ENCODE data around the gene PCCA. TPM values are rescaled to one million over a fixed set of nuclear protein-coding genes. Genes with fewer than 3 reads are reported as not detected.

PCCA gene
- total and polyA plus RNA-seq, 5 experiments from 2014 or later = 8.9 to 14.5 (median 10.9) TPM

DNA sequence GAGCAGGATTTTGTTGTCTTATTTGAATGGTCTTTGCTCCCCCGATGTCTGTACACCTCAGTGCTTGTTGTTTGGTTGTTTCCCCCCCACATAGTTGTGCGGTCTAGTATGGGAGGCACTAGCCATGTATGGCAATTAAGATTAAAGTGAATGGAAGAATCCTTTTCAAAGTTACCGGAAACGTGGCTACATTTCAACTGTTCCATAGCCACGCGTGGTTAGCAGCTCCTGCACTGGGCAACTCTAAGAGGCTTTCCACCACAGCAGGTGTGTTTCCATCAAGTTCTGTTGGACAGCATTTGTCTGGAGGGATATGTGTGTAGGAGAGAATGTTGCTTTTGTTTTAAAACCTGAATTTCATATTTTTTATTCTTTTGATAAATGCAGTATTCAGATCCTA, 252.4 kb downstream of the PCCA start:
- peaks cover 10 to 25% (median 16%) of the 10 kb centered on the region in 4 donors for H3K4me1 Mint-ChIP-seq
- peak overlapping the region in 3 of 10 donors; percentile 18 to 51 (median 24) for H3K27ac Mint-ChIP-seq
- ATAC-seq (peak in 1 of 2 donors; percentile 20), DNase-seq (no peak)
- peak overlapping the region in 7 of 10 donors; percentile 7 to 50 (median 28) for H3K4me3 Mint-ChIP-seq
- POLR2A ChIA-PET = no interaction called here
- H3K9me3 Mint-ChIP-seq = peaks cover 0 to 6% (median 0%) of the 10 kb centered on the region in 9 donors
- peaks cover 9 to 46% (median 40%) of the 10 kb centered on the region in 3 donors for H3K36me3 Mint-ChIP-seq
- H3K27me3 Mint-ChIP-seq = no peaks in the 10 kb centered on the region

DNA sequence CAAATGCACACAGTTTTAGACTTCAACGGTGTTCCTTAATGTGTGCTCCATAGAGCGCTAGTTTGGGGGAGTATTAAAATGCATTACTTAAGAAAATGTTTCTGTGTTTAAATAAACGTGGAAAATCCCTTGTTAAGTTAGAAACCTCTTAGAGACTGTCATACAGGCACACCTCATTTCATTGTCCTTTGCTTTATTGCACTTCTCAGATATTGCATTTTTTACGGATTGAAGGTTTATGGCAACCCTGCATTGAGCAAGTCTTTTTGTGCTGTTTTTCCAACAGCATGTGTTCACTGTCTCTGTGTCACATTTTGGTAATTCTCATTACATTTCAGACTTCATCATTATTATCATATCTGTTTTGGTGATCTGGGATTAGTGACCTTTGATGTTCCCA, 255.7 kb downstream of the PCCA start:
- H3K27me3 Mint-ChIP-seq = no peaks in the 10 kb centered on the region
- H3K4me1 Mint-ChIP-seq = peaks cover 10 to 20% (median 15%) of the 10 kb centered on the region in 4 donors
- H3K4me3 Mint-ChIP-seq = no peak overlapping the region
- ATAC-seq (no peak), DNase-seq (no peak)
- H3K9me3 Mint-ChIP-seq = peaks cover 0 to 6% (median 0%) of the 10 kb centered on the region in 9 donors
- H3K27ac Mint-ChIP-seq = no peak overlapping the region
- peaks cover 9 to 47% (median 36%) of the 10 kb centered on the region in 3 donors for H3K36me3 Mint-ChIP-seq
- POLR2A ChIA-PET = no interaction called here

DNA sequence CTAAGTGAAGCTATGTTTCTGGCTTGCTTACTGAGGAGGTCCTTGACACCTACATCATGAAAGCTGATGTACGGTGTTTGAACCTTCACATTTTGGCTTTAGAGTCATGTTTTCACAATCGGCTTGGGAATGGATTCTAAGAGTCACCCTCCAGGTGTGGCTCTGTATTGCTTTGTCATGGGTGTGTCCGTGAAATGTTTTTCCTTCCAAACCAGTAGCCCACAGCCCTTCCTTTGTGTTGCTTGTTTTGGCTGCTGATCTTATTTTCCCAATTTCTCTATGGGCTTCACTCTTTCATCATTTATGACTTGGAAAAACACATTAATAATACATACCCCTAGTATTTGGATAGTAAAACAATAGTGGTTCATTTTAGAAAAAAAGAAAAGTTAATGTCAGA, 259.1 kb downstream of the PCCA start:
- no peak overlapping the region for H3K4me3 Mint-ChIP-seq
- H3K27me3 Mint-ChIP-seq = no peaks in the 10 kb centered on the region
- POLR2A ChIA-PET = interaction anchor here (0.7 kb wide), 1 partner anchor 137 kb away, joined by 3 read pairs; no protein-coding TSS in a partner anchor
- H3K9me3 Mint-ChIP-seq = peaks cover 0 to 6% (median 0%) of the 10 kb centered on the region in 9 donors
- H3K36me3 Mint-ChIP-seq = peaks cover 14 to 42% (median 15%) of the 10 kb centered on the region in 3 donors
- DNase-seq (no peak), ATAC-seq (no peak)
- peaks cover 0 to under 1% (median 0%) of the 10 kb centered on the region in 4 donors for H3K4me1 Mint-ChIP-seq
- H3K27ac Mint-ChIP-seq = no peak overlapping the region

DNA sequence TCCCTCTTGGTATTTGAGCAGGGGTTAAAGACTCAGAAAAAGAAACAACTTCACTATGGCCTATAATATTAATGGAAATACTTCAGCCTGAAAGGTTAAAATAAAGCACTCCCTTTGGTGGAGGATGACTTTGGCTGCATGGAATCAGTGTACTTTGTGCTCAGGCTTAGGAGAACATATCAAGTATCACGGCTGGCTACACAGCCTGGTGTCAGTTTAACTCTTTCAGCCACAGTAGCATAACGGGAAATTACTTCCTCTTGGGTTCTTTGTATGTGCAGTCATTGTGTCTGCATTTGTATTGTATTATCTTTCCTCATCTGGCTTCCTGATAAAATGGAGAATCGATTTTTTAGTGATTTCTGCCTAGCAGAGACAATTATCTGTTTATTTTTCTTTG, 260.7 kb downstream of the PCCA start:
- ATAC-seq = no peak
- no peak overlapping the region for H3K27ac Mint-ChIP-seq
- H3K36me3 Mint-ChIP-seq = peaks cover 8 to 30% (median 16%) of the 10 kb centered on the region in 3 donors
- no peak overlapping the region for H3K4me3 Mint-ChIP-seq
- DNase-seq = no peak
- H3K9me3 Mint-ChIP-seq = peaks cover 0 to 6% (median 0%) of the 10 kb centered on the region in 9 donors
- H3K4me1 Mint-ChIP-seq = peaks cover 0 to 2% (median 0%) of the 10 kb centered on the region in 4 donors
- H3K27me3 Mint-ChIP-seq = no peaks in the 10 kb centered on the region
- POLR2A ChIA-PET = no interaction called here

DNA sequence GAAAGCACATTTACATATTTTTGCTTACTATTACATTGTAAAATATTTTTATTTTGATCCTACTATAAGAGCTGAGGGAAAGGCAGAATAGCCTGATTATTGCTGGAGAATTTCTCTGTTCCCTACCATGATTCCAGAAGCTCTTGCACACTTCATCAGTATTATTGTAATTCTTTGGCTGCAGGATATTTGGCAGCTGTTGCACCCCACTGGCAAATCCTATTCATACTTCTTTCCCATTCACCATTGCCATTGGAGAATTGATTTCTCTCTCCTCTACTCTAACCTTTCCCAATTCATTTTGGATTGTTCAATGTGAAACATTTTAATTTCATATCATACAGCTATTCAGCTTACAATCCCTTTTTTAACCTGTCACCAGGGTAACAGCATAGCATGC, 261.7 kb downstream of the PCCA start:
- Mint-ChIP-seq H3K4me3 (no peak overlapping the region), H3K4me1 (peaks cover 0 to 2% (median 0%) of the 10 kb centered on the region in 4 donors), H3K36me3 (peaks cover 3 to 24% (median 11%) of the 10 kb centered on the region in 3 donors), H3K9me3 (peaks cover 0 to 6% (median 0%) of the 10 kb centered on the region in 9 donors), H3K27me3 (no peaks in the 10 kb centered on the region), H3K27ac (no peak overlapping the region)
- ATAC-seq (no peak), DNase-seq (no peak)
- POLR2A ChIA-PET = no interaction called here

DNA sequence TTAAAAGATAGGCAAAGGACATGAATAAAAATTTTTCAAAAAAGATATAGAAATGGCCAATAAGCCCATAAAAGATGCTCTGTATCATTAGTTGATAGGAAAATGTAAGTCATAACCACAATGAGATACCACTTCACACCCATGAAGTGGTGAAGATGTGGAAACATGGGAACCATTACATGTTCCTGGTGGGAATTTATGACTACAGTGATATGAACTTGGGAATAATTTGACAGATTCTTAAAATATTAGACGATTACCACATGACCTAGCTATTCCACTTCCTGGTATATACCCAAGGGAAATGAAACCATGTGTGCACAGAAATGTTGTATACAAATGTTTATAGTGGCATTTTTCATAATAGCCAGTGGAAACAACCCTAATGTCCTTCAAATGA, 267.5 kb downstream of the PCCA start:
- Mint-ChIP-seq H3K27me3 (no peaks in the 10 kb centered on the region), H3K27ac (no peak overlapping the region), H3K4me1 (peaks cover 0 to 2% (median 0%) of the 10 kb centered on the region in 4 donors), H3K4me3 (no peak overlapping the region), H3K9me3 (peaks cover 0 to 6% (median 0%) of the 10 kb centered on the region in 9 donors), H3K36me3 (peaks cover 10 to 30% (median 16%) of the 10 kb centered on the region in 3 donors)
- no peak for ATAC-seq
- POLR2A ChIA-PET = no interaction called here
- DNase-seq = no peak

DNA sequence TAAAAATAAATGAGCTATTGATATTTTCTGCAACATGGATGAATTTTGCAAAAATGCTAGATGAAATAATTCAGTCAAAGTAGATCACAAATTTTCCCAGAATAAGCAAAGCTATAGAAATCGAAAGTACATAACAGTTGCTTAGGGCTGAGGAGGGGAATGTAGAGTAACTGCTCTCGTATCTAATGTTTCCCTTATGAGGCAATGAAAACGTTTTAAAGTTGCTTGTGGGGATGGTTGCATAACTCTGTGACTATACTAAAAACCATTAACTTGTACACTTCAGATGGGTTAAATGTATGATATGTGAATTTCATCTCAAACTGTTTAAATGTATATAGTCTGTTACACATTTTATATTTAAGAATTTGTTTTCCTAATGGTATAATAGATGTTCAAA, 268.0 kb downstream of the PCCA start:
- Mint-ChIP-seq H3K4me3 (no peak overlapping the region), H3K27me3 (no peaks in the 10 kb centered on the region), H3K27ac (no peak overlapping the region), H3K36me3 (peaks cover 10 to 30% (median 12%) of the 10 kb centered on the region in 3 donors), H3K9me3 (peaks cover 0 to 6% (median 0%) of the 10 kb centered on the region in 9 donors), H3K4me1 (peaks cover 0 to 2% (median 0%) of the 10 kb centered on the region in 4 donors)
- no peak for ATAC-seq
- DNase-seq = no peak
- POLR2A ChIA-PET = no interaction called here

DNA sequence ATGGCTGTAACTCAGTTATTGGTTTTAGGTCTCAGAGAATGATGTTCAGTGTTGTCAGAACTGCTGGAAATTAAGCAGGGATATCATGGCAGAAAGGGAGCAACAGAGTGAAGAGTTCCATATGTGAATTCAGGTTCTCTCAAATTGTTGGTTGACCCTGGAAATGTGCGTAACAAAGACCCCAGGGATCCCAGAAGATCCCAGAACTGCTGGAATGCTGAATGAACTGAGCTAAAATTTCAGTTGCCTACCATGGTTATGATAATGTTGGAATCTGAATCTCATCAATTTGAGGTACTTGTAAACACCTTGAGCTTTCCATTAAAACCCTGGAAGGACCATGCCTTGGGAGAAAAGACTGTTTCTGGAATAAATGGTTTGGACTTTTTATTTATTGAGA, 268.9 kb downstream of the PCCA start:
- Mint-ChIP-seq H3K4me1 (peaks cover 0 to 2% (median 0%) of the 10 kb centered on the region in 4 donors), H3K27me3 (no peaks in the 10 kb centered on the region), H3K4me3 (no peak overlapping the region), H3K36me3 (peaks cover 10 to 30% (median 11%) of the 10 kb centered on the region in 3 donors), H3K9me3 (peaks cover 0 to 6% (median 0%) of the 10 kb centered on the region in 9 donors), H3K27ac (no peak overlapping the region)
- ATAC-seq (no peak), DNase-seq (no peak)
- POLR2A ChIA-PET = no interaction called here

DNA sequence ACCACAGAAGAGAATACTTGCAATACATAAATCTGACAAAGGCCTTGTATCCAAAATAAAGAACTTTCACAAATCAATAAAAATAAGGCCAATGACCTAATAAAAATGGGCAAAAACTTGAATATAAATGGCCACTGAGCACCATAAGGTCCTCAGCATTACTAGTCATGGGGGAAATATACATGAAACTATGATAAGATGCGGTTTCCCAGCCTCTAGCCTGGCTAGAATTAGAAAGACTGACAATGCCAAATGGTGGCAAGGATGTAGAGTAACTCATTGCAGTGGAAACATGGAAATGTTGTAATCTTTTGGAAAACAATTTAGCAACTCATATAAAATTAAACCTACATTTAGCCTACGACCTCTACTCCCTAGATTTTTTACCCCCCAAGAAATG, 272.6 kb downstream of the PCCA start:
- no peak overlapping the region for H3K27ac Mint-ChIP-seq
- H3K9me3 Mint-ChIP-seq = no peaks in the 10 kb centered on the region
- H3K4me3 Mint-ChIP-seq = no peak overlapping the region
- POLR2A ChIA-PET = no interaction called here
- H3K4me1 Mint-ChIP-seq = peaks cover 0 to 5% (median 0%) of the 10 kb centered on the region in 4 donors
- H3K27me3 Mint-ChIP-seq = no peaks in the 10 kb centered on the region
- DNase-seq (no peak), ATAC-seq (no peak)
- H3K36me3 Mint-ChIP-seq = peaks cover 4 to 21% (median 9%) of the 10 kb centered on the region in 3 donors

DNA sequence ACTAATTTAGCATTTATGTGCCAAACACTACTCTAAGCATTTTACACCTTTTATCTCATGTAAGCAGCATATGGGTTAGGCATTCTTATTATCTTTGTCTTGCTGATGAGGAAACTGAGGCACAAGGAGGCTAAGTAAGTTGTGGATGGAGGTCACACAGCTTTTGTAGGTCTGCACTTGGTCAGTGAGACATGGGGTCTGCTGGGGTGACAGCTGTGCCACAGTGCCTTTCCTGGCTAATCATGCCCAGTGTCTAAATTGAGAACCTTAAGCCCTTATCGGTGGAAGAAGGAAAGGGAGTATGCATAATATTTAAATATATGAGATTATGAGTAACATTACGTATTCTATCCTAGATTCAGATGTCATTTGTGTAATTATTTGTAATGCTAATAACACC, 273.5 kb downstream of the PCCA start:
- Mint-ChIP-seq H3K27me3 (no peaks in the 10 kb centered on the region), H3K36me3 (peaks cover 4 to 18% (median 11%) of the 10 kb centered on the region in 3 donors), H3K4me1 (peaks cover 0 to 5% (median 0%) of the 10 kb centered on the region in 4 donors), H3K4me3 (no peak overlapping the region), H3K27ac (no peak overlapping the region), H3K9me3 (no peaks in the 10 kb centered on the region)
- POLR2A ChIA-PET = no interaction called here
- ATAC-seq (no peak), DNase-seq (no peak)

DNA sequence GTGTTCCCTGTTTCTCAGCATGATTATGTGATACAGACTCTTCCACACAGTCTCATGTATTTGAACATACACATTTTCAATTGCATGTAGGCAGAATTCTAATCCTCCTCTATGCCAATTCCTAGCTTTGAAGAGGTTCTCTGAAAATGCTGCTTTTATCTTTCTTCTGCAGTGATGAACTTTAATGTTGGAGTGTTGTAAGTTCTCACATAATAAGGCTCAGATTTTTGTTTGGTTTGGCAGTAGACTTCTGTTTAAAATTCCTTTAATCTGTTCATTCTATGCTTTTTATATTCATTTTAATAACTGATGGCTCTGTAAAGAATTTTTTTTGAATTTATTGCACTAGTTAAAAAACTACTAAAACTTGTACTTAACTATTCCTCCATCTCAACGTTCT, 273.9 kb downstream of the PCCA start:
- Mint-ChIP-seq H3K27me3 (no peaks in the 10 kb centered on the region), H3K27ac (no peak overlapping the region), H3K9me3 (no peaks in the 10 kb centered on the region), H3K4me1 (peaks cover 0 to 5% (median 0%) of the 10 kb centered on the region in 4 donors), H3K36me3 (peaks cover 4 to 17% (median 8%) of the 10 kb centered on the region in 3 donors), H3K4me3 (no peak overlapping the region)
- no peak for DNase-seq
- POLR2A ChIA-PET = no interaction called here
- ATAC-seq = no peak

DNA sequence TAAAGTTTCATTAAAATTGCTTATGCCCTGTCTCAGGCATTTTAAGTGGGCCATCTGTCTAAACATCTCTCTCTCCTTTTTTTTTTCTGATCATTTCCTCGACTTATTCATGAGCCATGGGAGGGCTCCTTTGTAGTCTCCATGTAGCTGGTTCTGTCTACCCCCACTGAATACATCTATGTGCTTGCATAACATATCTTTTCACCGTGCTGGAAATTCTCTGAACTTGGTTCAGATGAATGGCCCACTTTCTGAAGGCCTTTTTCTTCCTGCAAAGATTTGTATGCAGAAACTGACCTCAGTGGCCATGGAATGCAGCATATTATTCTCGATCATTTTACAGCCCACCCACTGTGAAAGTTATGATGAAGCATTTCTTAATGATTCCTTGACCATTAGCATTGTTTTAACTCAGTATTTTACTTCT, 274.4 kb downstream of the PCCA start:
- no peak overlapping the region for H3K27ac Mint-ChIP-seq
- DNase-seq (no peak), ATAC-seq (no peak)
- H3K4me1 Mint-ChIP-seq = peaks cover 0 to 5% (median 0%) of the 10 kb centered on the region in 4 donors
- no peaks in the 10 kb centered on the region for H3K9me3 Mint-ChIP-seq
- POLR2A ChIA-PET = no interaction called here
- H3K36me3 Mint-ChIP-seq = peaks cover 1 to 13% (median 4%) of the 10 kb centered on the region in 3 donors
- no peak overlapping the region for H3K4me3 Mint-ChIP-seq
- H3K27me3 Mint-ChIP-seq = no peaks in the 10 kb centered on the region

DNA sequence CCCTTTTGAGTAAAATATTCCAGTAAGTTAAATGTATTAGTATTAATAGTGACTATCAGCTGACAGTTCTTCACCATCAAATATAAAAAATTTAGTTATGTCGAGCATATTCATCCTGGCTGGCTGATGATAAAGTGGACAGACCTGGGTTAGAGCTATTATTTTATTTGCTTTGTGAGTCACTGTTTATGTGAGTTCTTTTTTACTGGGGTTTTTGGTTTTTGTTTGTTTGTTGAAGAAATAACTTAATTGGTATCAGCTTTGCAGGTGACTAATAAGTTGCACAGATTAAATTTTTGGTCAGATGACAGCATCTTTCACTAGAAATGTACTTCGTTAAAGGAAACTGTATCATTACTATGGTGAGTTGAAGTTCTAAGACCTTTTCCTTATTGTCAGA, 275.0 kb downstream of the PCCA start:
- Mint-ChIP-seq H3K36me3 (peaks cover 0 to 18% (median 8%) of the 10 kb centered on the region in 3 donors), H3K27ac (no peak overlapping the region), H3K9me3 (no peaks in the 10 kb centered on the region), H3K27me3 (no peaks in the 10 kb centered on the region), H3K4me1 (peaks cover 0 to 5% (median 0%) of the 10 kb centered on the region in 4 donors), H3K4me3 (no peak overlapping the region)
- no peak for ATAC-seq
- no peak for DNase-seq
- POLR2A ChIA-PET = no interaction called here

DNA sequence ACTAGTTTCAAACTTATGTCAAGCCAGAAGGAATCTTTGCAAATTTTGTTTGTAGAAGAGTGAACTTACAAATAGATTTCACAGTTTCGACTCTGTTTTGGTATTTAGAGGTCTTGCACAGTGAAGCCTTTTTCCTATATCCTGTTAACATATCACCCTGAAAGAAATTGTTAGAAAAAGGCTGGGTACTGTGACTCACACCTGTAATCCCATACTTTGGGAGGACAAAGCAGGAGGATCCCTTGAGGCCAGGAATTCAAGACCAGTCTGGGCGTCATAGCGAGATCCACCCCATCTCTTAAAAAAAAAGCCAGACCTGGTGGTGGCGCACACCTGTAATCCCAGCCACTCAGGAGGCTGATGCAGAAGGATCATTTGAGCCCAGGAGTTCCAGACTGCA, 275.7 kb downstream of the PCCA start:
- DNase-seq = no peak
- no peaks in the 10 kb centered on the region for H3K27me3 Mint-ChIP-seq
- peaks cover 0 to 5% (median 0%) of the 10 kb centered on the region in 4 donors for H3K4me1 Mint-ChIP-seq
- peaks cover 5 to 17% (median 13%) of the 10 kb centered on the region in 3 donors for H3K36me3 Mint-ChIP-seq
- no peak overlapping the region for H3K4me3 Mint-ChIP-seq
- H3K9me3 Mint-ChIP-seq = peaks cover 0 to 1% (median 0%) of the 10 kb centered on the region in 9 donors
- POLR2A ChIA-PET = no interaction called here
- H3K27ac Mint-ChIP-seq = no peak overlapping the region
- ATAC-seq = no peak

All from naive thymus-derived CD8-positive, alpha-beta T cell (primary cell).